Measurements from ENCODE around the gene MYADM. TPM values are rescaled to one million over a fixed set of nuclear protein-coding genes. Genes with fewer than 3 reads are reported as not detected.

Gene MYADM
- total and polyA plus RNA-seq, 2 of the 13 experiments (the other 11 are each of a cell fraction or from before 2014, with no cell fraction given): 19.9 to 38.1 TPM

- no peak for TF ChIP-seq GMEB1 (CRISPR knock-in tag; IDR thresholded peaks at IDR 0.05; ENCODE audit: borderline replicate concordance)
- 0 out of 2 replicates have a peak, but pooled peaks have one; percentile 20 for TF ChIP-seq POGZ (CRISPR knock-in tag; IDR thresholded peaks at IDR 0.05)
- no peak for TF ChIP-seq ZNF784 (CRISPR knock-in tag; IDR thresholded peaks at IDR 0.05; ENCODE audit: borderline replicate concordance)
- no peak for TF ChIP-seq TFE3 (CRISPR knock-in tag; IDR thresholded peaks at IDR 0.05)
- TF ChIP-seq USF2 (IDR thresholded peaks at IDR 0.05; ENCODE audit: low read depth, low read length): no peak
- TF ChIP-seq USF2 (CRISPR knock-in tag; IDR thresholded peaks at IDR 0.05; ENCODE audit: borderline replicate concordance): no peak
- TF ChIP-seq MTA1 (CRISPR knock-in tag; IDR thresholded peaks at IDR 0.05; ENCODE audit: borderline replicate concordance): peak; percentile 21; the same call in 1 of the 2 replicates
- no peak for TF ChIP-seq ZKSCAN8 (CRISPR knock-in tag; IDR thresholded peaks at IDR 0.05; ENCODE audit: borderline replicate concordance)
- TF ChIP-seq ZNF83 (CRISPR knock-in tag; IDR thresholded peaks at IDR 0.05; ENCODE audit: borderline replicate concordance): no peak
- no peak for TF ChIP-seq ZNF674 (CRISPR knock-in tag; IDR thresholded peaks at IDR 0.05; ENCODE audit: low read depth)
- TF ChIP-seq JUND (CRISPR knock-in tag; IDR thresholded peaks at IDR 0.05): no peak
- TF ChIP-seq FOXM1 (CRISPR knock-in tag; IDR thresholded peaks at IDR 0.05): no peak
- TF ChIP-seq ZC3H13 (CRISPR knock-in tag; IDR thresholded peaks at IDR 0.05): no peak
- no peak for TF ChIP-seq E2F2 (CRISPR knock-in tag; IDR thresholded peaks at IDR 0.05; ENCODE audit: borderline replicate concordance)
- no peak for TF ChIP-seq ZNF556 (CRISPR knock-in tag; IDR thresholded peaks at IDR 0.05; ENCODE audit: borderline replicate concordance)
- TF ChIP-seq PRDM4 (CRISPR knock-in tag; IDR thresholded peaks at IDR 0.05; ENCODE audit: borderline replicate concordance): no peak
- TF ChIP-seq YY1 (IDR thresholded peaks at IDR 0.05; ENCODE audit: insufficient read depth, insufficient replicate concordance, low read depth, low read length): peak; percentile 51
Measured at GRCh38 chr19:53881482-53882390, 14.1 kb downstream of the MYADM start, which contains the start of gene PRKCG (continued).

Data from HepG2 (cell line).